Activated naive CD4-positive, alpha-beta T cell (primary cell): Measurements from ENCODE around the gene PCDHA7.
"Not testable (repeated sequence)": the region's sequence is repeated elsewhere in the genome, so short reads cannot be mapped to it uniquely, and the experiment has no call there.

Experiments used
- DNase-seq, 4 experiments: peaks; one replicate each; lab custom pipeline; 2025; lab: John Stamatoyannopoulos, UW

Gene PCDHA7, protein sequence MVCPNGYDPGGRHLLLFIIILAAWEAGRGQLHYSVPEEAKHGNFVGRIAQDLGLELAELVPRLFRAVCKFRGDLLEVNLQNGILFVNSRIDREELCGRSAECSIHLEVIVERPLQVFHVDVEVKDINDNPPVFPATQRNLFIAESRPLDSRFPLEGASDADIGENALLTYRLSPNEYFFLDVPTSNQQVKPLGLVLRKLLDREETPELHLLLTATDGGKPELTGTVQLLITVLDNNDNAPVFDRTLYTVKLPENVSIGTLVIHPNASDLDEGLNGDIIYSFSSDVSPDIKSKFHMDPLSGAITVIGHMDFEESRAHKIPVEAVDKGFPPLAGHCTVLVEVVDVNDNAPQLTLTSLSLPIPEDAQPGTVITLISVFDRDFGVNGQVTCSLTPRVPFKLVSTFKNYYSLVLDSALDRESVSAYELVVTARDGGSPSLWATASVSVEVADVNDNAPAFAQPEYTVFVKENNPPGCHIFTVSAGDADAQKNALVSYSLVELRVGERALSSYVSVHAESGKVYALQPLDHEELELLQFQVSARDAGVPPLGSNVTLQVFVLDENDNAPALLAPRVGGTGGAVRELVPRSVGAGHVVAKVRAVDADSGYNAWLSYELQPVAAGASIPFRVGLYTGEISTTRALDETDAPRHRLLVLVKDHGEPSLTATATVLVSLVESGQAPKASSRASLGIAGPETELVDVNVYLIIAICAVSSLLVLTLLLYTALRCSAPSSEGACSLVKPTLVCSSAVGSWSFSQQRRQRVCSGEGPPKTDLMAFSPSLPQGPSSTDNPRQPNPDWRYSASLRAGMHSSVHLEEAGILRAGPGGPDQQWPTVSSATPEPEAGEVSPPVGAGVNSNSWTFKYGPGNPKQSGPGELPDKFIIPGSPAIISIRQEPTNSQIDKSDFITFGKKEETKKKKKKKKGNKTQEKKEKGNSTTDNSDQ

DNA sequence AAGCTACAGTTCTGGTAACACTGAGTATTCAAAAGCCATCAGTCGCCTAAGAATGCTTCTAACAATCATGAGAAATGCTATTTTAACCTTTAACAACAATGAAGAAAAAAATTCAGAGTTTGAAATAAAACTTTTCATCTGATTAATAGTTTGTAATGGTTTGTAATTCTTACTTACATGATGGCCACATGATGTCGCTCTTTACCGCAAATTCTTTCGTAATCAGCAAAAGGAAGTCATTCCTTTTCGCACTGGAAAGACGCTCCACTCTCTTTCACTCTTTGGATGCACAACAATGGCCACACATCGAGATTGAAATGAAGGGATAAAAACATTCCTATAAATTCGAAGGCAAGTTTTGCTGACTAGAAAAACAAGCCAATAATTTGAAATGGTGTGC is at the start of gene PCDHA7:
TSS of gene PCDHA7 (plus strand) at position 277 of the 400 bp plus-strand sequence. CDS start at position 392, 115 bp downstream.
- DNase-seq = no peak

- no peak for DNase-seq
These were observed 48.0 kb upstream of the PCDHA7 start, which contains the start of gene PCDHA1 for GRCh38 chr5:140785905-140786686. Gene PCDHA1 (plus strand): TSS chr5:140786140.

DNA sequence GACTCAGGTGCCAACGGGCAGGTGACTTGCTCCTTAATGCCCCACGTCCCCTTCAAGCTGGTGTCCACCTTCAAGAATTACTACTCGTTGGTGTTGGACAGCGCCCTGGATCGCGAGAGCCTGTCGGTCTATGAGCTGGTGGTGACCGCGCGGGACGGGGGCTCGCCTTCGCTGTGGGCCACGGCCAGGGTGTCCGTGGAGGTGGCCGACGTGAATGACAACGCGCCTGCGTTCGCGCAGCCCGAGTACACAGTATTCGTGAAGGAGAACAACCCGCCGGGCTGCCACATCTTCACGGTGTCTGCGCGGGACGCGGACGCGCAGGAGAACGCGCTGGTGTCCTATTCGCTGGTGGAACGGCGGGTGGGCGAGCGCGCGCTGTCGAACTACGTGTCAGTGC is 46.6 kb upstream of the PCDHA7 start:
- not testable (repeated sequence) for DNase-seq

DNA sequence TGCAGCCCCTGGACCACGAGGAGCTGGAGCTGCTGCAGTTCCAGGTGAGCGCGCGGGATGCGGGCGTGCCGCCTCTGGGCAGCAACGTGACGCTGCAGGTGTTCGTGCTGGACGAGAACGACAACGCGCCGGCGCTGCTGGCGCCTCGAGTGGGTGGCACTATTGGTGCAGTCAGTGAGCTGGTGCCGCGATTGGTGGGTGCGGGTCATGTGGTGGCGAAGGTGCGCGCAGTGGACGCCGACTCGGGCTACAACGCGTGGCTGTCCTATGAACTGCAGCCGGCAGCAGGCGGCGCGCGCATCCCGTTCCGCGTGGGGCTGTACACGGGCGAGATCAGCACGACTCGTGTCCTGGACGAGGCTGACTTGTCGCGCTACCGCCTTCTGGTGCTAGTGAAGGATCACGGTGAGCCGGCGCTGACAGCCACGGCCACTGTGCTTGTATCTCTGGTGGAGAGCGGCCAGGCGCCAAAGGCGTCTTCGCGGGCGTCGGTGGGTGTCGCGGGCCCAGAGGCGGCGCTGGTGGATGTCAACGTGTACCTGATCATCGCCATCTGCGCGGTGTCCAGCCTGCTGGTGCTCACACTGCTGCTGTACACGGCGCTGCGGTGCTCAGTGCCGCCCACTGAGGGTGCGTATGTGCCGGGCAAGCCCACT is 46.1 kb upstream of the PCDHA7 start:
- not testable (repeated sequence) for DNase-seq

DNA sequence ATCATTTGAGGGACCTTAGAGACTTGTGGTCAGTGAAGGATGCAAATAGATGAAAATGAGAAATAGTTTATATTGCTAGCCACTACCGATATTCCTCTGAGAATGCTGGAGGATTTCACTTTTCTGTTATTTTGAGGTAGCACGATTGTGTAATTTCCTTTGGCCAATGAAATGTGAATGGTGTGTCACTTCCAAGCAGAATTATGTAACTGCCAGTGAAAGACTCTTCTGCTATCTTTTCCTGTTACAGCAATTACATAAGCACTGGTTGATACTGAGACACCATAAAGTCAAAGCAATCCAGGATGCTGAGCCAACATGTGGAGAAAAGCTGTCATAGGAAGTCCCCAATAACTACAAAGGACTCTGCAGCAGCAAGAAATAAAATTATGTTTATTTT is 43.0 kb upstream of the PCDHA7 start:
- no peak for DNase-seq

DNA sequence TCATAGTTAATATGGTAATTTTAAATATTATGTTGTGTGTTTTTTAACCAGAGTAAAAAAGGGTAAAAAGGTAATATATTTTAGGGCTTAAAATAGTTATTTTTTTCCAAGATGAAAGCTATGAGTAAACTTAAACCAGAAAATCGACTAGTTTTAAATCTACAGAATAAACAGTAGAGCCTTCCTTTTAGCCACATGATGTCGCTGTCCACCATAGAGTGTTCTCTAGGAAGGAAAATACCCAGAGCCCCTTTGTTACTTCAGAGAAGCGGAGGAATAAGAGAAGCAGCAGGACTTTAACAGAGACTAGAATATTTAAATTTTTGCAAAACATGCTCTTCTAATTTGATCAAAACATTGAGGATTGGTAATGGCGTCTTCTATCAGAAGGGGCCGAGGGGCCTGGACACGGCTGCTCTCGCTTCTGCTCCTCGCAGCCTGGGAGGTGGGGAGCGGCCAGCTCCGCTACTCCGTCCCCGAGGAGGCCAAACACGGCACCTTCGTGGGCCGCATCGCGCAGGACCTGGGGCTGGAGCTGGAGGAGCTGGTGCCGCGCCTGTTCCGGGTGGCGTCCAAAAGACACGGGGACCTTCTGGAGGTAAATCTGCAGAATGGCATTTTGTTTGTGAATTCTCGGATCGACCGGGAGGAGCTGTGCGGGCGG is 39.3 kb upstream of the PCDHA7 start, which contains the start of gene PCDHA2:
TSS of gene PCDHA2 (plus strand) at position 258 of the 664 bp plus-strand sequence.
- no peak for DNase-seq

GRCh38 chr5:140795259-140795641 is 38.8 kb upstream of the PCDHA7 start:
- DNase-seq = no peak

DNA sequence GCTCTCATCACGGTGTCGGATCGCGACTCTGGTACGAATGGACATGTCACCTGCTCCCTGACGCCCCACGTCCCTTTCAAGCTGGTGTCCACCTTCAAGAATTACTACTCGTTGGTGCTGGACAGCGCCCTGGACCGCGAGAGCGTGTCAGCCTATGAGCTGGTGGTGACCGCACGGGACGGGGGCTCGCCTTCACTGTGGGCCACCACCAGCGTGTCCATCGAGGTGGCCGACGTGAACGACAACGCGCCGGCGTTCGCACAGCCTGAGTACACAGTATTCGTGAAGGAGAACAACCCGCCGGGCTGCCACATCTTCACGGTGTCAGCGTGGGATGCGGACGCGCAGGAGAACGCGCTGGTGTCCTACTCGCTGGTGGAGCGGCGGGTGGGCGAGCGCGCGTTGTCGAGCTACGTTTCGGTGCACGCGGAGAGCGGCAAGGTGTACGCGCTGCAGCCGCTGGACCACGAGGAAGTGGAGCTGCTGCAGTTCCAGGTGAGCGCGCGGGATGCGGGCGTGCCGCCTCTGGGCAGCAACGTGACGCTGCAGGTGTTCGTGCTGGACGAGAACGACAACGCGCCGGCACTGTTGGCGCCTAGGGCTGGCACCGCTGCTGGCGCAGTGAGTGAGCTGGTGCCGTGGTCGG is 37.9 kb upstream of the PCDHA7 start:
- DNase-seq = not testable (repeated sequence)

DNA sequence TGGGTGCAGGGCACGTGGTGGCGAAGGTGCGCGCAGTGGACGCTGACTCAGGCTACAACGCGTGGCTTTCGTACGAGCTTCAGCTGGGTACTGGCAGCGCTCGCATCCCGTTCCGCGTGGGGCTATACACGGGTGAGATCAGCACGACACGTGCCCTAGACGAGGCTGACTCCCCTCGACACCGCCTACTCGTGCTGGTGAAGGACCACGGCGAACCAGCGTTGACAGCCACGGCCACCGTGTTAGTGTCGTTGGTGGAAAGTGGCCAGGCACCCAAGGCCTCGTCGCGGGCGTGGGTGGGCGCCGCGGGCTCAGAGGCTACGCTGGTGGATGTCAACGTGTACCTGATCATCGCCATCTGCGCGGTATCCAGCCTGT is 37.4 kb upstream of the PCDHA7 start:
- no peak for DNase-seq

GRCh38 chr5:140800816-140801493 is 33.1 kb upstream of the PCDHA7 start, which contains the start of gene PCDHA3:
Gene PCDHA3 (plus strand): TSS chr5:140801057.
- no peak for DNase-seq

- DNase-seq = no peak
These were observed 32.6 kb upstream of the PCDHA7 start for GRCh38 chr5:140801494-140801841.

DNA sequence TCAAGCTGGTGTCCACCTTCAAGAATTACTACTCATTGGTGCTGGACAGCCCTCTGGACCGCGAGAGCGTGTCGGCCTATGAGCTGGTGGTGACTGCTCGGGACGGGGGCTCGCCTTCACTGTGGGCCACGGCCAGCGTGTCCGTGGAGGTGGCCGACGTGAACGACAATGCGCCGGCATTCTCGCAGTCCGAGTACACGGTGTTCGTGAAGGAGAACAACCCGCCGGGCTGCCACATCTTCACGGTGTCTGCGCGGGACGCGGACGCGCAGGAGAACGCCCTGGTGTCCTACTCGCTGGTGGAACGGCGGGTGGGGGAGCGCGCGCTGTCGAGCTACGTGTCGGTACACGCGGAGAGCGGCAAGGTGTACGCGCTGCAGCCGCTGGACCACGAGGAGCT is 31.7 kb upstream of the PCDHA7 start:
- DNase-seq = not testable (repeated sequence)

DNA sequence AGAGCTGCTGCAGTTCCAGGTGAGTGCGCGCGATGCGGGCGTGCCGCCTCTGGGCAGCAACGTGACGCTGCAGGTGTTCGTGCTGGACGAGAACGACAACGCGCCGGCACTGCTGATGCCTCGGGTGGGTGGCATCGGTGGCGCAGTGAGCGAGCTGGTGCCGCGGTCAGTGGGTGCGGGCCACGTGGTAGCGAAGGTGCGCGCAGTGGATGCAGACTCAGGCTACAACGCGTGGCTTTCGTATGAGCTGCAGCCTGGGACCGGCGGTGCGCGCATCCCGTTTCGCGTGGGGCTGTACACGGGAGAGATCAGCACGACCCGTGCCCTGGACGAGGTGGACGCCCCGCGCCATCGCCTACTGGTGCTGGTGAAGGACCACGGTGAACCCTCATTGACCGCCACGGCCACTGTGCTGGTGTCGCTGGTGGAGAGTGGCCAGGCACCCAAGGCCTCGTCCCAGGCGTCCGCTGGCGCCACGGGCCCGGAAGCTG is 31.2 kb upstream of the PCDHA7 start:
- DNase-seq = no peak

GRCh38 chr5:140806834-140807775 is 27.0 kb upstream of the PCDHA7 start, which contains the start of gene PCDHA4:
Gene PCDHA4 (plus strand): TSS chr5:140807068.
- no peak for DNase-seq

- not testable (repeated sequence) for DNase-seq
These were observed 25.7 kb upstream of the PCDHA7 start for GRCh38 chr5:140808241-140808888.

GRCh38 chr5:140808889-140809291 is 25.2 kb upstream of the PCDHA7 start:
- no peak for DNase-seq

- no peak for DNase-seq
These were observed 12.4 kb upstream of the PCDHA7 start, which contains the start of gene PCDHA5 for GRCh38 chr5:140821375-140822280. Gene PCDHA5 (plus strand): TSS chr5:140821613.
